Endothelial cell of umbilical vein (primary cell): Measurements from ENCODE around the gene ALG11.

Experiments used
- EZH2 ChIP-seq: IDR thresholded peaks from 2 replicates; pipeline ENCODE4 v1.6.1; 2012; ENCODE audit warnings: borderline replicate concordance, low read depth, mild to moderate bottlenecking, moderate library complexity, low read length, inconsistent platforms; ENCODE audit not compliant: severe bottlenecking
- FOS ChIP-seq: IDR thresholded peaks from 2 replicates; pipeline ENCODE4 v1.6.1; 2011; ENCODE audit warnings: mild to moderate bottlenecking, low read length, moderate library complexity, borderline replicate concordance; ENCODE audit not compliant: insufficient read depth
- GATA2 ChIP-seq: IDR thresholded peaks from 2 replicates; pipeline ENCODE4 v1.7.0; 2011; ENCODE audit warnings: low read depth, mild to moderate bottlenecking, moderate library complexity, mixed read lengths, low read length; ENCODE audit not compliant: insufficient read length, insufficient read depth
- POLR2A ChIP-seq: IDR thresholded peaks from 2 replicates; pipeline ENCODE4 v1.6.1; 2012; ENCODE audit warnings: low read depth, mild to moderate bottlenecking, control low read depth, low read length
- POLR2AphosphoS5 ChIP-seq: IDR thresholded peaks from 2 replicates; pipeline ENCODE4 v1.6.1; 2012; ENCODE audit warnings: low read depth, mild to moderate bottlenecking, control low read depth, low read length, moderate library complexity; ENCODE audit not compliant: insufficient read depth
- TF ChIP-seq, protein P1 (sequence below), 2 donors: IDR thresholded peaks; 1 replicate in 1 of 2; 2 replicates in 1 of 2; pipeline ENCODE4 v1.5.1; 2011; ENCODE audit warnings: low read length in 2 of 2, mild to moderate bottlenecking in 2 of 2, moderate library complexity in 2 of 2, control low read depth in 1 of 2, inconsistent platforms in 1 of 2, low read depth in 1 of 2; ENCODE audit not compliant: insufficient read depth in 1 of 2; ENCODE audit errors: extremely low read depth in 1 of 2
- TF ChIP-seq, protein P2 (sequence below): IDR thresholded peaks from 2 replicates; pipeline ENCODE4 v1.6.1; 2011; ENCODE audit not compliant: insufficient read depth, insufficient read length

DNA sequence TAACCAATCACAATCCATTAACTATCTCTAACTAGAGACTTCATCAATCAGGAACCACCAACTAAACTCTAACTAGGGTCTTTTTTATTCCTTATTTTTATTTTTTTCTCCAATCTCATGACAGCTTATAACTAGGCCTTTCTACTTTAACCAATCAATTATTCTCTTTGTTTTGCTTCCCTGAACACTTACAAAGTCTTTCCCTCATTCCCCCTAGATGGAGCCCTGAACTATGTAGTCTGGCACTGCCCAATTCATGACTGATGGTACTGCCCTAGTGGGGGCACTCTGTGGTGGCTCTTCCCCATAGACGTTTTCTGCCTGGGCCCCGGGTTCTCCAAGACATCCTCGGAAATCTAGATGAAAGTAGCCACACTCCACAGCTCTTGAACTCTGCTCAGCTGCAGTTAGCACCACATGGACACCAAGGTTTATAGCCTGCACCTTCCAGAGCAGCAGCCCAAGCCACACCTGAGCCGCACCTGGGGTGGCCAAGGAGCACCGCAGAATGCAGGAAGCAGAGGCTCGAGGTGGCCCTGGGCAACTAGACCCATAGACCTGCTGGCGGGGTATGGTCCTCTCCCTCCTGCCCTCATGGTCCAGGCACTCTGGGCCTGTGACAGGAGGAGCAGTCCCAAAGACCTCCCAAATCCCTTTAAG lies 7.6 kb upstream of the ALG11 start:
- TF ChIP-seq, protein P1, sequence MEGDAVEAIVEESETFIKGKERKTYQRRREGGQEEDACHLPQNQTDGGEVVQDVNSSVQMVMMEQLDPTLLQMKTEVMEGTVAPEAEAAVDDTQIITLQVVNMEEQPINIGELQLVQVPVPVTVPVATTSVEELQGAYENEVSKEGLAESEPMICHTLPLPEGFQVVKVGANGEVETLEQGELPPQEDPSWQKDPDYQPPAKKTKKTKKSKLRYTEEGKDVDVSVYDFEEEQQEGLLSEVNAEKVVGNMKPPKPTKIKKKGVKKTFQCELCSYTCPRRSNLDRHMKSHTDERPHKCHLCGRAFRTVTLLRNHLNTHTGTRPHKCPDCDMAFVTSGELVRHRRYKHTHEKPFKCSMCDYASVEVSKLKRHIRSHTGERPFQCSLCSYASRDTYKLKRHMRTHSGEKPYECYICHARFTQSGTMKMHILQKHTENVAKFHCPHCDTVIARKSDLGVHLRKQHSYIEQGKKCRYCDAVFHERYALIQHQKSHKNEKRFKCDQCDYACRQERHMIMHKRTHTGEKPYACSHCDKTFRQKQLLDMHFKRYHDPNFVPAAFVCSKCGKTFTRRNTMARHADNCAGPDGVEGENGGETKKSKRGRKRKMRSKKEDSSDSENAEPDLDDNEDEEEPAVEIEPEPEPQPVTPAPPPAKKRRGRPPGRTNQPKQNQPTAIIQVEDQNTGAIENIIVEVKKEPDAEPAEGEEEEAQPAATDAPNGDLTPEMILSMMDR (IDR thresholded peaks at IDR 0.05; ENCODE audit: extremely low read depth in 1 of 2, insufficient read depth in 1 of 2, low read depth in 1 of 2, low read length in 2 of 2) = no peak
- TF ChIP-seq POLR2A = no peak
- TF ChIP-seq, protein P2, sequence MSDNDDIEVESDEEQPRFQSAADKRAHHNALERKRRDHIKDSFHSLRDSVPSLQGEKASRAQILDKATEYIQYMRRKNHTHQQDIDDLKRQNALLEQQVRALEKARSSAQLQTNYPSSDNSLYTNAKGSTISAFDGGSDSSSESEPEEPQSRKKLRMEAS = no peak
- TF ChIP-seq POLR2AphosphoS5 = no peak
- TF ChIP-seq EZH2 = no peak
- TF ChIP-seq GATA2 = no peak
- no peak for TF ChIP-seq FOS
